ENCODE measurements around the gene BCL11A. TPM values are rescaled to one million over a fixed set of nuclear protein-coding genes. Genes with fewer than 3 reads are reported as not detected.
A peak's percentile ranks its signal among the peaks of the same experiment; 100 is the strongest.

The BCL11A gene
- 10 to 100 TPM; 19.4 to 29.9 (median 29.3) TPM for polyA plus RNA-seq (ENCODE audit: insufficient read depth in 1 of 5, insufficient read length in 5 of 5, low replicate concordance in 1 of 5)
- long read RNA-seq, donor 1, full-length matches to known transcripts = 32 of 32 reads
- long read RNA-seq, donor 1, partial matches to known transcripts = 0 of 32 reads
- long read RNA-seq, donor 1, other reads (novel, unspliced or antisense) = 0 of 32 reads
- long read RNA-seq, donor 2, full-length matches to known transcripts = 7 of 7 reads
- long read RNA-seq, donor 2, partial matches to known transcripts = 0 of 7 reads
- long read RNA-seq, donor 2, other reads (novel, unspliced or antisense) = 0 of 7 reads
- long read RNA-seq, donor 3, full-length matches to known transcripts = 18 of 18 reads
- long read RNA-seq, donor 3, partial matches to known transcripts = 0 of 18 reads
- long read RNA-seq, donor 3, other reads (novel, unspliced or antisense) = 0 of 18 reads
- long read RNA-seq, donor 4, full-length matches to known transcripts = 32 of 69 reads
- long read RNA-seq, donor 4, partial matches to known transcripts = 37 of 69 reads
- long read RNA-seq, donor 4, other reads (novel, unspliced or antisense) = 0 of 69 reads
- long read RNA-seq, donor 5, full-length matches to known transcripts = 11 of 31 reads
- long read RNA-seq, donor 5, partial matches to known transcripts = 20 of 31 reads
- long read RNA-seq, donor 5, other reads (novel, unspliced or antisense) = 0 of 31 reads
- long read RNA-seq, donor 6, full-length matches to known transcripts = 22 of 48 reads
- long read RNA-seq, donor 6, partial matches to known transcripts = 26 of 48 reads
- long read RNA-seq, donor 6, other reads (novel, unspliced or antisense) = 0 of 48 reads
- long read RNA-seq, donor 7, full-length matches to known transcripts = 28 of 64 reads
- long read RNA-seq, donor 7, partial matches to known transcripts = 36 of 64 reads
- long read RNA-seq, donor 7, other reads (novel, unspliced or antisense) = 0 of 64 reads
- long read RNA-seq, donor 8, full-length matches to known transcripts = 6 of 6 reads
- long read RNA-seq, donor 8, partial matches to known transcripts = 0 of 6 reads
- long read RNA-seq, donor 8, other reads (novel, unspliced or antisense) = 0 of 6 reads

- peak; percentile 82 to 87 for DNase-seq
Observed at GRCh38 chr2:60553495-60554073, at the start of gene BCL11A. Gene BCL11A, minus strand, starts transcription at chr2:60553654. Its CDS starts 384 bp downstream, at chr2:60553270.

DNA sequence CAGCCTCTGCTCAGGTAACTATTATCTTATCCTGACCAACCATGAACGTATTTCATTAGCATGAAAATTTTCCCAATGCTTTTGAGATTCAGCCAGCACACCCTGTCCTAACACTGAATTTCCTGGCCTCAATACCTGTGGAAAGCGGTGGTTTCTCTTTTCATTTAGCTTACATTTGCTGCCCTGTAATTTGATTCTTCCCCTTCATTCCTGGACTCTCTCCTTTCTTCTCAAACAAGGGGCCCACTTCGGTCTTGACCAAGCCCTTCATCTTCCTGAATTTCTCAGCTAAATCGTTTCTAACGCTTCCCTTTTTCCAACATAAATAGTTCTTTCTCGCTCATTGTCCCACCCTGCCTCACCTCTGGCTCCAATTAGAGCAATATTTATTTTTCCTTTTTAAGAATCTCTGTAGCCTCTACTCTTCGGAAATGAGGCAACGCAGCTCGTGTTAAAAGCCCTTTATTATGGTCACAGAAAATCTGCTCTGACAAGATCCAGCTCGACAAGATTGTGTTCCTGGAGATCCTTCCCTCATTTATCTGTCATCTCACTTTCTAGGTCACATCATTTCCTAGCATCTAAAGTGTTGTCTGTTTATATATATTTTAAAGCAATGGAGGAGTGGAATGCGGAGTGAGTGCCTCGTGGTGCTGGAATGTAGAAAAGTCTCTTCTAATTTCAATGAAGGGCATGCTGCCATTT is 49.5 kb upstream of the BCL11A start:
- peak; percentile 6 to 7 for DNase-seq

DNA sequence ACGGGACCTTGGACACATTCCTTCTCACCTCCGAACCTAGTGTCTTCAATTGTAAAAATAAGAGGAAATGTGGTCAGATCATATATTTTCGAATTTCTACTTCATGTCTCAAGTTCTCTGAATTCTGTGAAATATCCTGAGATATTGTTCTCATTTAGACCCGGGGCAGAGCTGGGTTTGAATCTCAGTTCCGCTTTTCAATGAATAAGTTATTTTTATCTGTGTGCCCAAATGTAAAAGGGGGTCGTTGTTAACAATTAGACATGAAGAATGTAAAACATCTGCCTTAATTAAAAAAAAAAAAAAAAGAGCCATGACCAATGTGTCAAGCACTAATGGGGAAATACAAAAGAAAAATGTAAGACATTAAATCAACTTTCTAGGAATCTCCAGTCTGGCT is 48.9 kb upstream of the BCL11A start:
- DNase-seq = no peak

- DNase-seq = no peak
Observed at GRCh38 chr2:60598271-60598670, 44.8 kb upstream of the BCL11A start.

DNA sequence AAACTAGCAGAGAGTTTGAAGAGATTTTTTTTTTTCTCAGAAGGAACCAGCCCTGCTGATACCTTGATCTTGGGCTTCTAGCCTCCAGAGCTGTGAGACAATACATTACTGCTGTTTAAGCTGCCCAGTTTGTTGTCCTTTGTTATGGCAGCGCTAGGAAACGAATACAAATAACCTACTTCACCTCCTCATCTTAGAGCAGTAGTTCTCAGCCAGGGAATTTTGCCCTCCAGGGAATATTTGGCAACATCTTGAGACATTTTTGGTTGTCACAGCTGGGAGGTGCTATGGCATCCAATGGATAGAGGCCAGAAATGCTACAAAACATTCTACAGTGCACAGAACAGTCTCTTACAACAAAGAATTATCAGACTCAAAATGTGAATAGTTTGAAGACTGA is 43.9 kb upstream of the BCL11A start:
- no peak for DNase-seq

- no peak for DNase-seq
Observed at GRCh38 chr2:60596411-60596810, 43.0 kb upstream of the BCL11A start.

- DNase-seq = no peak
Observed at GRCh38 chr2:60595953-60596352, 42.5 kb upstream of the BCL11A start.

DNA sequence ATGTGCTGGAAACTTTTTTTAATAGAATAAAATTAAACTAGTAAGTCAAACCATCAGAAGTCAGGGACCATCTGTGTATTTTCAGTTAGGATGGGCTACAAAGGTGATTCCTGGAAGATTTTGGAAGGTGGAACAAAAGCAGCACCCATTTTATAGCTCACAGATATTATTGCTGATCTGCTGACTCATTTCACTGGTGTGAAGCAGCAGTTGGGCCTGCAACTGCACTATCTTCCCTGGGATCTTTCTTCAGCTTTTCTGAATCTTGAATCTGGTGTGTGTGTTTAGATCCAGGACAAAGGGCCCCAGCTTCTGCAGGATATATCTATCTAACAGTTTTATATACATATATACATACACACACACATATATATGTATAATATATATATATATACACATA is 35.6 kb upstream of the BCL11A start:
- DNase-seq = no peak

DNA sequence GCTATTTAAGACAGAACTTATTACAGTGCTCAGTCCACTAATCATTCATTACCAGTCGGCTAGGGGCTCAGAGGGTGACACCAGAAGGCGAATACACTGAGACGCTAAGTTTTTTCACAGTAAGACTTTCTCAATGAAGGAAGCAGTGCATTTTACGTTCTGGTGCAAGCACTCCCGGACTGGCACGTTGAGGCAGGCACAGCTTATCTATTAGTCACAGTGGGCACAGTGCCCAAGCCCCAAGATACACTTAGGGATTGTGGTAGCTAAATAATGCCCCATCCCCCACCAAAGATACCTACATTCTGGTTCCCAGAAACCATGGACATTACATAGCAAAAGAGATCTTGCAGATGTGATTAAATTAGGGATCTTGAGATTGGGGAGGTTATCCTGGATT is 32.6 kb upstream of the BCL11A start:
- DNase-seq = no peak

- DNase-seq = no peak
Observed at GRCh38 chr2:60585276-60585675, 31.8 kb upstream of the BCL11A start.

DNA sequence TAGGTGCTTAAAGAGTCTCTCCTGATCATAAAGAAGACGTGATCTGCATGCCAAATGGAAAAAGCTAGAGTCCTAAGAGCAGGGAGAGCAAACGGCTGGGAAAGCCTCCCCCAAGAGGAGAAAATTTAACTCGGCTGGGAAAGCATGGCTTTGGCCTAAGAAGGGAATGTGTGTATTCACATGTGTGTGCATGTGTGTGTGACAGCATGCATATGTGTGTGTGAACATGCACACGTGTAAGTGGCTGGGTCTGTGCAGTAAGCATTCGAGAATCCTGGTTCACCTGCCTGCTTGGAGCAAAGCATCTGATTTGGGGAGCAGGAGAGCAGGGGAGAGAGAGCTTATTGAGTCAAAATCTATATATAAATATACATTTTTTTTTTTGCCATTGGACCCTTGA is 30.1 kb upstream of the BCL11A start:
- no peak for DNase-seq

- peak in 1 of 2 donors; percentile 57 for DNase-seq
Observed at GRCh38 chr2:60581433-60582282, 28.2 kb upstream of the BCL11A start.

DNA sequence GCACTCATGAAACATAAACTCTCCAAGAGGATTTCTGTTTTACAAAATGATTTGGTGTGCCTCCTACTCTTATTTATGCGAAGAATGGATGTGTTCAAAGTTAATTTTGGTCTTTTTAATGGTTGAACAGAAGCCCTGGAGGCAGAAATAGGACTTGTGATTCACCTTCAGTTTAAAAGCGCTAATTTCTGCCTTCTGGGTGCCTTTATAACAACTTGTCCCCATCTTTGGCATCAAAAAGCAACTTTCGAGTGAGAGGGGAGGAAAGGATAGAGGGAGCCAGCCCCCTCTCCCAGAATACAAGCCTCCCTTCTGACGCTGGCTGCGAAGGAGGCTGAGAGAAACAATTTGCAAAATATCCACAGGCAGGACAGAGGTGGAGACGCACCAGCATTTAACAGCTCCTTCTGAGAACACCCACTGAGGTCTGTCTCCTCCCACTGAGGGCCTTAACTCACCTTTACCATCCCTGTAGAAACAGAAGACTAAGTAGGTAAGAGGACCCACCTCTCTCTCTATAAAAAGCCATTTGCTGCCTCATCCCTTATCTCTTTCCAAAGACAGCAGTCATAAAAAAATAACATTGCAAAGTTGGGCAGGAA is 24.3 kb upstream of the BCL11A start:
- no peak for DNase-seq

DNA sequence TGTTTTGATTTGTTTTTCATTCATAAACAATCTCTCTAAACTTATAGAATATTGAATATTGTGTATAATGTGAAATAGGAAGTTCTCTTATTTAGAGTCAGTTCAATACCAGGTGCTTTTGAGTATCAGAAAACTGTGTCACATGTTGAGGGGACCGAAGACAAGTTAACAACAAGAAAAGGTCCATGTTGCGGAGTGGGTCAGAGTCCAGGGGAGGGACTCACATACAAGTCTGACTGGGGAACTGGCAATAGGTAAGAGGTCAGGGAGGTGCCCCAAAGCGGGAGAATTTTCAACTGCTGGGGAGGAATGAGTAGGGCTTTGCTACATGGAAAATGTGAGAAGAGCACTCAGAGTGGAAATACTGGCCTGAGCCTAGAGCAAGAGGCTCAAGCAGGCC is 19.8 kb upstream of the BCL11A start:
- DNase-seq = no peak

DNA sequence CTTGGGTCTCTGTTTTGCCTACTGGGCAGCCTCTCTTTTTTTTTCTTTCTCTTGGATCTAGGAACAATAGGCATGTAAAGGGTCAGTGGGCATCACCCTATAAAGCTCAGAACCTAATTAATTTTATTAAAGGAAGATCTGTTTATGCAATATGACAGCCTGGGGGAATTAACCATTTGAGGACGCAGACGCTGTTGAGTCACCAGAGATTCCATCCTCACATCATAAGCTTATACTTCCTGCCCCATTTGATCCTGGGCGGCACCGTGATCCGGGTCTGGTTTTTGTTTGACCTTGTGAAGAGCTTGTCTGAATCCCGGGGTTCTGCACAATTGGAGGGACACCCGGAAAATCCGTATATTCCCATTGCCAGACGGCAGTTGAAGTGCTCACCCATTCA is 16.8 kb upstream of the BCL11A start:
- DNase-seq = no peak

DNA sequence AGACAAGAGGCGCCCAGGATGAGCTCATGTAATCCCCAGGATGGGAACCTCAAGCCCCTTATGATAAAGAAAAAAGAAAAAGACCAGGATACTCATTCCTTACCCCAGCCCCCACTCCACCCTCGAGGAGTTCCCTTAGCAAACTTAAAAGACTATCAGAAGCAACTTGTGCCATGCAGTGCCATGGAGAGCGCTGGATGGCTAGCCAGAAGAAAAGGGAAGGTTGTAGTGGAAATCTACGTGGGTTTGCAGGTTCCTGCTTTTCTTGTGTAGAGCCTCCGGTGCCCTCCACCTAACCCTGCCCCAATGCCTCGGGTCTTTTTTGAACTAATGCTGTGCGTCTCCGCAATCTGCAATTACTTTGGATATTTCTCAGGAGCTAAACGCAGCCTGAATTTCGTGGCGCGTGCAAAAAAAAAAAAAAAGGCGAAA is 16.2 kb upstream of the BCL11A start:
- no peak for DNase-seq

GRCh38 chr2:60567919-60568768 is 14.7 kb upstream of the BCL11A start:
- DNase-seq = no peak

- no peak for DNase-seq
Observed at GRCh38 chr2:60567096-60567495, 13.6 kb upstream of the BCL11A start.

DNA sequence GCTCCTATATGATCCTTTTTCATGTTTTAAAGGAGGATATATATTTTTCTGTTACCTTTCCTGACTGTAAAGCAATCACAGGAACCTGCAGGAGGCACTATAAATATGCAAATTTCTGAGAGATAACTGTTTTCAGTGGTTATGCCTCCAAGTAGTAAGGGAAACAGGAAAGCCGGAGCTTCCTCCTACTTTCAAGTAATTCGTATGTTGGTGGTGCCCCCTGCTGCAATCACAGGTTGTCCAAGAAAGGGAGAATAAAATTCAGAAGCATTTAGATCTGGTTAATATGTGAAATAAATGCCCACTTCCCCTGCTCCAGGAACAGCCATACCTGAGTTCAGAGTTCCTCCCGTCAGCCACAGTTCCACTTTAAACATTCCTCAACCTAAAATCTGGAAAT is 12.0 kb upstream of the BCL11A start:
- no peak for DNase-seq

Data from right lung (tissue), 10 donors.